Calu3 (cell line): ENCODE data around the gene CCDC190. TPM values are rescaled to one million over a fixed set of nuclear protein-coding genes. Genes with fewer than 3 reads are reported as not detected.

Experiments used
- Bru-seq: library from RNA; stranded (reverse); fragments of 400-500 nt; gene quantifications from one replicate; lab custom pipeline; 2021; lab: Mats Ljungman, UMichigan
- BruChase-seq, 2 experiments: library from RNA; stranded (reverse); fragments of 400-500 nt; gene quantifications; one replicate each; lab custom pipeline; 2021; lab: Mats Ljungman, UMichigan
- BruUV-seq: library from RNA; stranded (reverse); fragments of 400-500 nt; replicated peaks from 2 replicates; lab custom pipeline; 2021; lab: Mats Ljungman, UMichigan
- CTCF ChIA-PET: fragments of 300-600 bp; sonication (Branson Sonifier 250); formaldehyde crosslinking; loops from one replicate; lab custom pipeline; 2022; ENCODE audit warnings: antibody characterized with exemption; lab: Charles Lee
- DNase-seq: peaks from one replicate; pipeline ENCODE4 v3.0.0; 2022
- H3K27ac Mint-ChIP-seq: one replicate; pipeline ENCODE4 v1.8.0; 2022; ENCODE audit warnings: mixed read lengths; ENCODE audit not compliant: unreplicated experiment
- H3K27me3 Mint-ChIP-seq: one replicate; pipeline ENCODE4 v1.8.0; 2022; ENCODE audit warnings: mixed read lengths; ENCODE audit not compliant: unreplicated experiment
- H3K36me3 Mint-ChIP-seq: one replicate; pipeline ENCODE4 v1.8.0; 2022; ENCODE audit warnings: mild to moderate bottlenecking, moderate library complexity, mixed read lengths; ENCODE audit not compliant: insufficient read depth, unreplicated experiment
- H3K4me1 Mint-ChIP-seq: one replicate; pipeline ENCODE4 v1.8.0; 2022; ENCODE audit warnings: mild to moderate bottlenecking, low read depth, mixed read lengths; ENCODE audit not compliant: unreplicated experiment
- H3K4me3 Mint-ChIP-seq: one replicate; pipeline ENCODE4 v1.8.0; 2022; ENCODE audit warnings: mild to moderate bottlenecking, low read depth, moderate library complexity, mixed read lengths; ENCODE audit not compliant: unreplicated experiment
- H3K9me3 Mint-ChIP-seq: one replicate; pipeline ENCODE4 v1.8.0; 2022; ENCODE audit warnings: low read depth, mixed read lengths; ENCODE audit not compliant: unreplicated experiment
- intact Hi-C: fragments of 100-400 bp; cut with micrococcal nuclease; formaldehyde crosslinking; loops from one replicate; pipeline ENCODE4 v1.10.0; 2022; ENCODE audit not compliant: unreplicated experiment
- long read RNA-seq: library from polyadenylated mRNA; stranded (forward); transcript quantifications from one replicate; pipeline ENCODE4 v2.0.0, GENCODE V29; 2022
- total RNA-seq: library from RNA; stranded (reverse); gene quantifications from 2 replicates; pipeline ENCODE4 v1.2.3, GENCODE V29; 2022
- TF ChIP-seq, protein P1 (sequence below): fragments of 200-600 bp; IDR thresholded peaks from one replicate; pipeline ENCODE4 v1.8.0; 2022; ENCODE audit warnings: antibody characterized with exemption; ENCODE audit not compliant: unreplicated experiment

The CCDC190 gene, protein sequence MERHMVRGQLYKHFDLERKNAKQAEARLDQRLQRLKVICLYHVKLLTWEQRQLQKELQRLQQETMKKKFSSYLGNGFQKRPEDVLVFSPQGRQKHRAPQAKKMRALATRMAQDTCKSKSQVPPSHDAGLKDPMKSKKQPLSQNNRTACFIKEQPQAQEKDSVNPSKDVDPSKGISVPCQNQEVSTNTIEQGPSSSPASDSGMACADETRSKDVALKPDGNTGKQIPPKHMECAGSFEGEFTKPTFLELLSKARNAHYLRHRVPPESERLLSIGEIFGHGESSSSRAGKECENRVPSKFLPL
- total RNA-seq (not detected in 2 replicates), Bru-seq, nascent RNA (not detected), BruChase-seq, experiment 1, labeled RNA remaining after a 6-hour chase (not detected), BruChase-seq, experiment 2, labeled RNA remaining after a 2-hour chase (percentile 5 among the genes with signal in this experiment)
- long read RNA-seq, partial matches to known transcripts: 0 of 1 reads
- long read RNA-seq, other reads (novel, unspliced or antisense): 1 of 1 reads

DNA sequence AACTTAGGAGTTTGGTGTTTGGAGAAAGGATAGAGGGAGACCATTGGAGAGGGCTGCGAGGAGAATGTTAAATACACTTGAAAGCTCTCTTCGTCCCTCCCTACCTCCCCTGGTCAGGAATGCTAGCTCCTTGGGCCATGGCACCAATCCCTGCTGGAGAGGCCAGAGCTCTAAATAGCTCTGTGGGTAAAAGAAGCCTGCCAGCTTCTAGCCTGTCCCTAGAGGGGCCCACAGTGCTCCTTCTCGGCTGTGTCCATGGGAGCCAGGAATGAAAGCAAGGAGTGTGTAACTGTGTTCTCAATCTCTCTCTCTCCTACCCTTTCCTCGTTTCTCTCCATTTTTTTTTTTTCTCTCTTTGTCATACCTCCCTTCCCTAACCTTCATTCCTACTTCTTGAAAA lies at the start of gene CCDC190:
CCDC190 (minus strand) TSS at position 75 of the 400 bp plus-strand sequence. CDS start 1,529 bp downstream, outside the sequence.
- H3K4me3 Mint-ChIP-seq: no peak within 1 kb of the TSS
- H3K4me1 Mint-ChIP-seq: peaks cover 17% of the 10 kb centered on the region
- BruUV-seq: no TSS peak
- H3K9me3 Mint-ChIP-seq: no peaks in the 10 kb centered on the region
- CTCF ChIA-PET: interaction anchor here (1.4 kb wide), 1 partner anchor 208 kb away, joined by 3 read pairs; the partner anchor contains the start of gene RGS4
- TF ChIP-seq, protein P1, sequence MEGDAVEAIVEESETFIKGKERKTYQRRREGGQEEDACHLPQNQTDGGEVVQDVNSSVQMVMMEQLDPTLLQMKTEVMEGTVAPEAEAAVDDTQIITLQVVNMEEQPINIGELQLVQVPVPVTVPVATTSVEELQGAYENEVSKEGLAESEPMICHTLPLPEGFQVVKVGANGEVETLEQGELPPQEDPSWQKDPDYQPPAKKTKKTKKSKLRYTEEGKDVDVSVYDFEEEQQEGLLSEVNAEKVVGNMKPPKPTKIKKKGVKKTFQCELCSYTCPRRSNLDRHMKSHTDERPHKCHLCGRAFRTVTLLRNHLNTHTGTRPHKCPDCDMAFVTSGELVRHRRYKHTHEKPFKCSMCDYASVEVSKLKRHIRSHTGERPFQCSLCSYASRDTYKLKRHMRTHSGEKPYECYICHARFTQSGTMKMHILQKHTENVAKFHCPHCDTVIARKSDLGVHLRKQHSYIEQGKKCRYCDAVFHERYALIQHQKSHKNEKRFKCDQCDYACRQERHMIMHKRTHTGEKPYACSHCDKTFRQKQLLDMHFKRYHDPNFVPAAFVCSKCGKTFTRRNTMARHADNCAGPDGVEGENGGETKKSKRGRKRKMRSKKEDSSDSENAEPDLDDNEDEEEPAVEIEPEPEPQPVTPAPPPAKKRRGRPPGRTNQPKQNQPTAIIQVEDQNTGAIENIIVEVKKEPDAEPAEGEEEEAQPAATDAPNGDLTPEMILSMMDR: no peak
- H3K27ac Mint-ChIP-seq: no peak within 1 kb of the TSS
- intact Hi-C loops: no loop called here
- no peaks in the 10 kb centered on the region for H3K27me3 Mint-ChIP-seq
- DNase-seq: no peak
- H3K36me3 Mint-ChIP-seq: no peaks in the 10 kb centered on the region

GRCh38 chr1:162910161-162910560 lies 49.2 kb upstream of the CCDC190 start:
- Mint-ChIP-seq H3K27me3 (no peaks in the 10 kb centered on the region), H3K27ac (peak overlapping the region; percentile 79), H3K9me3 (peaks cover 8% of the 10 kb centered on the region), H3K36me3 (peaks cover 19% of the 10 kb centered on the region), H3K4me1 (peaks cover 61% of the 10 kb centered on the region), H3K4me3 (no peak overlapping the region)
- TF ChIP-seq, protein P1: no peak
- no peak for DNase-seq
- CTCF ChIA-PET: interaction anchor here (0.5 kb wide), 1 partner anchor 1751 kb away, joined by 4 read pairs; no protein-coding TSS in a partner anchor
- intact Hi-C loops: no loop called here
- BruUV-seq: no TSS peak

DNA sequence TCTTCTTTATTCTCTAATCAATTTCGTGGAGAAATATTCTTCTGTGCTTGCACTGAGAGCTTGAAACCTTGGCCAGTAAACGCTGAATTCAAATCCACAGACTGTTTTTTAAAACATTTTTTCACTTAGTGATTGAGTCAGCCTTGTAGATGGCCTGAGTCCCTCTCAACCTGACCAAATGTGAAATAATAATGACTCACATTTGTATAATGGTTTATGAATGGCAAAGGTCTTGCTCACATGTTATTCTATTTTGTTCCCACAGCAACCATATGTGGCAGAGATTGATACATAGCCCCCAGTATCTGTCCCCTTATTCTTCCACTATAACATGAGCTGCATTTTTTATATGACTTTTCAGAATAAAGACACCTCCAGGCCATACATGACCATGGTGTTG lies 47.8 kb upstream of the CCDC190 start:
- CTCF ChIA-PET: no interaction called here
- peaks cover 19% of the 10 kb centered on the region for H3K36me3 Mint-ChIP-seq
- peaks cover 5% of the 10 kb centered on the region for H3K9me3 Mint-ChIP-seq
- intact Hi-C loops: loop anchor here (5.0 to 10.0 kb wide), 2 partner anchors 46 to 124 kb away; no protein-coding TSS in a partner anchor
- BruUV-seq: no TSS peak
- H3K27me3 Mint-ChIP-seq: no peaks in the 10 kb centered on the region
- no peak for DNase-seq
- H3K4me1 Mint-ChIP-seq: peaks cover 61% of the 10 kb centered on the region
- H3K4me3 Mint-ChIP-seq: no peak overlapping the region
- H3K27ac Mint-ChIP-seq: peak overlapping the region; percentile 41
- TF ChIP-seq, protein P1: no peak

DNA sequence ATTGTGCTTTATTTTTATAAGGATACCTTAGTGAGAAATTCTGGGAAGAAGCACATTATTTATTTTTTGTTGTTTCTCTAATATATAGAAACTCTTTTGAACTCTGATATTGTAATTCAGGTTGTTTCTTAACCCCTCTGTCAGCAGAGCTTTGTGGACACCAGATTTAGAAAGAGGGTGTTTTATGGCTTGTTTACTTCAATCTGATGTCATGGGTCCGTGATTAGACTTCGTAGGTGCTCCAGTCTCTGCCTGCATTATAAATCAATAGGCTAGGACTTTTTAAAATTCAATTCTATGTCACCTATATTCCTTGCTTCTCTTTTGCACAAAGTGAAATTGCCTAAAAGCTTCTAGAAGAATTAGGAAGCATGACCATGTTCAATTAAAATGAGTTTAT lies 47.3 kb upstream of the CCDC190 start:
- intact Hi-C loops: loop anchor here (5.0 to 10.0 kb wide), 2 partner anchors 47 to 124 kb away; no protein-coding TSS in a partner anchor
- peaks cover 55% of the 10 kb centered on the region for H3K4me1 Mint-ChIP-seq
- H3K27ac Mint-ChIP-seq: peak overlapping the region; percentile 41
- TF ChIP-seq, protein P1: no peak
- CTCF ChIA-PET: no interaction called here
- BruUV-seq: no TSS peak
- peaks cover 15% of the 10 kb centered on the region for H3K36me3 Mint-ChIP-seq
- no peak overlapping the region for H3K4me3 Mint-ChIP-seq
- H3K27me3 Mint-ChIP-seq: no peaks in the 10 kb centered on the region
- H3K9me3 Mint-ChIP-seq: peaks cover 5% of the 10 kb centered on the region
- DNase-seq: no peak
